HFFc6 (cell line): ENCODE results near the gene NUFIP1. TPM values are rescaled to one million over a fixed set of nuclear protein-coding genes. Genes with fewer than 3 reads are reported as not detected.

Source experiments
- DNase-seq: peaks from one replicate; pipeline ENCODE4 v3.0.0-alpha.2; 2018
- H3K27ac Mint-ChIP-seq: 2 replicates; pipeline ENCODE4 v1.8.0; 2020; ENCODE audit warnings: mild to moderate bottlenecking, mixed read lengths
- H3K27me3 Mint-ChIP-seq: 2 replicates; pipeline ENCODE4 v1.8.0; 2021; ENCODE audit warnings: mild to moderate bottlenecking, moderate library complexity, mixed read lengths; ENCODE audit not compliant: insufficient read depth
- H3K36me3 Mint-ChIP-seq: 2 replicates; pipeline ENCODE4 v1.8.0; 2021; ENCODE audit warnings: low read depth, mixed read lengths
- H3K4me1 Mint-ChIP-seq: 2 replicates; pipeline ENCODE4 v1.8.0; 2020; ENCODE audit warnings: low read depth, mixed read lengths
- H3K4me3 Mint-ChIP-seq: 2 replicates; pipeline ENCODE4 v1.8.0; 2020; ENCODE audit warnings: mild to moderate bottlenecking, moderate library complexity, mixed read lengths
- H3K9me3 Mint-ChIP-seq: 2 replicates; pipeline ENCODE4 v1.8.0; 2020; ENCODE audit warnings: mild to moderate bottlenecking, mixed read lengths
- CTCF ChIP-seq: fragments of 200-600 bp; sonication (generic); IDR thresholded peaks from 2 replicates; pipeline ENCODE4 v1.5.0; 2021; ENCODE audit warnings: antibody characterized with exemption, mild to moderate bottlenecking
- total RNA-seq, 6 experiments: library from RNA; stranded (reverse); fragmentation: NEBNext Ultra II Directional; extraction: Animal tissue kit (Norgen Biotek cat#: 25700); gene quantifications; 2 replicates in 1 of 6; 3 replicates in 5 of 6; pipeline ENCODE4 v1.2.3, GENCODE V29; 2021

The NUFIP1 gene
- total RNA-seq, 6 experiments from 2014 or later: 5.7 to 8.4 (median 7.3) TPM

GRCh38 chr13:45016792-45017425 is 27.6 kb upstream of the NUFIP1 start:
- Mint-ChIP-seq H3K27ac (no peak overlapping the region), H3K4me3 (no peak overlapping the region), H3K36me3 (peaks cover 24% of the 10 kb centered on the region), H3K27me3 (no peaks in the 10 kb centered on the region), H3K4me1 (peaks cover 11% of the 10 kb centered on the region), H3K9me3 (no peaks in the 10 kb centered on the region)
- no peak for TF ChIP-seq CTCF
- no peak for DNase-seq

GRCh38 chr13:45015300-45015699 is 26.0 kb upstream of the NUFIP1 start:
- TF ChIP-seq CTCF: no peak
- Mint-ChIP-seq H3K27me3 (no peaks in the 10 kb centered on the region), H3K4me3 (no peak overlapping the region), H3K36me3 (peaks cover 26% of the 10 kb centered on the region), H3K9me3 (no peaks in the 10 kb centered on the region), H3K27ac (no peak overlapping the region), H3K4me1 (peaks cover 11% of the 10 kb centered on the region)
- DNase-seq: no peak

- no peak for DNase-seq
- peaks cover 32% of the 10 kb centered on the region for H3K36me3 Mint-ChIP-seq
- no peak overlapping the region for H3K4me3 Mint-ChIP-seq
Measured at GRCh38 chr13:45011198-45011597, 21.9 kb upstream of the NUFIP1 start.

GRCh38 chr13:45007823-45008222 is 18.6 kb upstream of the NUFIP1 start:
- Mint-ChIP-seq H3K36me3 (peaks cover 21% of the 10 kb centered on the region), H3K9me3 (no peaks in the 10 kb centered on the region), H3K4me3 (no peak overlapping the region), H3K4me1 (no peaks in the 10 kb centered on the region), H3K27ac (no peak overlapping the region), H3K27me3 (no peaks in the 10 kb centered on the region)
- no peak for TF ChIP-seq CTCF
- no peak for DNase-seq

More at GRCh38 chr13:45011198-45011597, 21.9 kb upstream of the NUFIP1 start:
- H3K9me3 Mint-ChIP-seq: no peaks in the 10 kb centered on the region
- no peaks in the 10 kb centered on the region for H3K27me3 Mint-ChIP-seq
- H3K4me1 Mint-ChIP-seq: peaks cover 11% of the 10 kb centered on the region
- TF ChIP-seq CTCF: no peak
- no peak overlapping the region for H3K27ac Mint-ChIP-seq

GRCh38 chr13:45007225-45007624 is 18.0 kb upstream of the NUFIP1 start:
- Mint-ChIP-seq H3K27ac (no peak overlapping the region), H3K4me3 (no peak overlapping the region), H3K27me3 (no peaks in the 10 kb centered on the region), H3K36me3 (peaks cover 23% of the 10 kb centered on the region), H3K4me1 (no peaks in the 10 kb centered on the region), H3K9me3 (no peaks in the 10 kb centered on the region)
- no peak for TF ChIP-seq CTCF
- no peak for DNase-seq
